GM12891 (cell line): ENCODE data around the gene UBE2D3.

Source experiments
- DNase-seq: peaks from one replicate; pipeline ENCODE4 v3.0.0; 2011; ENCODE audit warnings: low spot score; ENCODE audit not compliant: insufficient read length
- FAIRE-seq: peaks from 2 replicates; lab custom pipeline; 2011; peaks lifted over from hg19 to GRCh38; lab: Jason Lieb, UNC
- PAX5 ChIP-seq: IDR thresholded peaks from 2 replicates; pipeline ENCODE4 v1.6.1; 2011; ENCODE audit warnings: low read length, moderate library complexity, mild to moderate bottlenecking; ENCODE audit not compliant: insufficient read depth, severe bottlenecking
- POLR2A ChIP-seq: IDR thresholded peaks from 2 replicates; pipeline ENCODE4 v1.6.1; 2011; ENCODE audit warnings: low read depth, low read length, control low read depth
- POLR2AphosphoS5 ChIP-seq: IDR thresholded peaks from 2 replicates; pipeline ENCODE4 v1.6.1; 2011; ENCODE audit warnings: low read depth, low read length, control low read depth
- POU2F2 ChIP-seq: IDR thresholded peaks from 2 replicates; pipeline ENCODE4 v1.6.1; 2011; ENCODE audit warnings: low read depth, mild to moderate bottlenecking, control low read depth, low read length, moderate library complexity
- SPI1 ChIP-seq: IDR thresholded peaks from 2 replicates; pipeline ENCODE4 v1.6.1; 2011; ENCODE audit warnings: low read depth, low read length, control low read depth
- TAF1 ChIP-seq: IDR thresholded peaks from 2 replicates; pipeline ENCODE4 v1.6.1; 2011; ENCODE audit warnings: low read depth, low read length, control low read depth

The UBE2D3 gene

DNA sequence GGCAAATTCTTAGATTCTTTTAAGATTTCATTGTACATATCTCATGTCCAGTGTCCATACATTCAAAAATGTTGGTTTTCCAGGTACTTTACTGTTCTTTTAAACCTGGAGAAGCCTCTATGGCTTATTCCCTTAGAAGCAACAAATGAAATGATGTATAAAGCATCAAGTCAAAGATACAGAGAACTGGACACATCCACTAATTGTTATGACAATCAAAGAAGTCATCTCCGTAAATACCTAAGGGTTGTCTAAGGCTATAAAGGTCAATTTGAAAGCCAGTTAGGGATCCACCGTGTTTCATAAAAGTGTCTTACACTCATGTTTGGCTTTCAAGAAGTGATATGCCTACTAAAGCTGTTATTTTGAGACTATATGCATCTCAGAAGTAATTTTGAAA, 32.4 kb downstream of the UBE2D3 start:
- DNase-seq (no peak), FAIRE-seq (no peak)
- TF ChIP-seq SPI1 (no peak), POLR2AphosphoS5 (no peak), POU2F2 (no peak), PAX5 (no peak), POLR2A (no peak), TAF1 (no peak)

DNA sequence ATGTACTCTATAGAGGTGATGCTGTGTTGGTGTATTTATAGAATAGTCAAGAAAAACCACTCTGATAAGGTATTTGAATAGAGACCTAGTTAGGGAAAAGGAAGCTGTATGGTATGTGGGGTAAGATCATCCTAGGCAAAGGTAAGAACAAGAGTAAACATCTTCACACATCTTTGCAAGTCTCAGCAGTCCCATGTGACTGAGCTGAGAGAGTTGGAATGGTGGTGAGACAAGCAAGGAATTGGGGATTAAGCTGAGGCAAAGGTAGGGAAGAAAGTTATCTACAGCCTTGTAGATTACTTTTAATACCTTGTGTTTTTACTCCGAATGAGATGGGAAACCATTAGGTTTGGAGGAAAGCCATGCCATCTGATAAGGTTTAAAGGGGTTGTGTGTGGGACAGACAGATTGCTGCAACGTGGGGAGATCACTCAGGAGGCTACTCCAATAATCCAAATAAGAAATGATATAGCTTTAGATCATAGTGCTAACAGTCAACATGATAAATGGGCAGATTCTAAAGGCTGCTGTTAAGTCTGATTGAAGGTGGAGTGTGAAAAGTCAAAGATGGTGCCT, 34.9 kb downstream of the UBE2D3 start:
- TF ChIP-seq PAX5 (no peak), POLR2A (peak; percentile 72), POLR2AphosphoS5 (peak; percentile 89)
- peak; percentile 47 for FAIRE-seq
- DNase-seq, result no peak

DNA sequence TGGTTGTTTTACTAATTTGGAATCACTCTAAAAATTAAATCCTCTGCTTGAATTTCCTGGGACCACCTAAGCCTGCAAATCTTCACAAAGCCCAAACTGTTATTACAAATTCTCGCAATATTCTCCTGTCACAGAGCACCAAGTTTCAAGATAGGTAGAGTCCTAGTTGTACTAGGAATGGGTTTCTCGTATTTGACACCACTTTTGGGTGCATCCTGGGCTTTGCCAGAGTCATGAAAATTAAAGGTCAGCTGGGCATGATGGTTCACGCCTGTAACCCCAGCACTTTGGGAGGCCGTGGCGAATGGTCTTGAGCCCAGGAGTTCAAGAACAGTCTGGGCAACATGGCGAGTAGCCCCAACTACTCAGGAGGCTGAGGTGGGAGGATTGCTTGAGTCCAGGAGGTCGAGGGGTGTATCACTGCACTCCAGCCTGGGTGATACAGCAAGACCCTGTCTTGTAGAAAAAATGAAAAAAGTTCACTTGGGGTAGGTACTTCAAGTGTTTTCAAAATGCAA, 36.0 kb downstream of the UBE2D3 start:
- FAIRE-seq, result no peak
- no peak for DNase-seq
- TF ChIP-seq POLR2AphosphoS5 (peak; percentile 60; the same call in 1 of the 2 replicates), POLR2A (no peak)

DNA sequence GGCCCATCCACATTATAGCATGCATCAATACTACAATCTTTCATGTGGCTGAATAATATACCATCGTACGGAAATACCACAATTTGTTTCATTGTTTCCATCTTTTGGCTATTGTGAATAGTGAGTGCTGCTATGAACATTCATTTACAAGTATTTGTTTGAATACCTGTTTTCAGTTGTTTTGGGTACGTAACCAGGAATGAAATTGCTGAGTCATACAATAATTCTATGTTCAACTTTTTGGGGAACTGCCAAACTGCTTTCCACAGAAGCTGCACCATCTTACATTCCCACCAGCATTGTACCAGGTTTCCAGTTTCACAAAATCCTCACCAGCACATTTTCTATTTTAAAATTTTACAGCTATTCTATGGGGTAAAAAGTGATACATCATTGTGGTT, 38.0 kb downstream of the UBE2D3 start:
- DNase-seq (no peak), FAIRE-seq (peak; percentile 16)
- TF ChIP-seq POLR2AphosphoS5 (no peak), SPI1 (peak; percentile 44)

DNA sequence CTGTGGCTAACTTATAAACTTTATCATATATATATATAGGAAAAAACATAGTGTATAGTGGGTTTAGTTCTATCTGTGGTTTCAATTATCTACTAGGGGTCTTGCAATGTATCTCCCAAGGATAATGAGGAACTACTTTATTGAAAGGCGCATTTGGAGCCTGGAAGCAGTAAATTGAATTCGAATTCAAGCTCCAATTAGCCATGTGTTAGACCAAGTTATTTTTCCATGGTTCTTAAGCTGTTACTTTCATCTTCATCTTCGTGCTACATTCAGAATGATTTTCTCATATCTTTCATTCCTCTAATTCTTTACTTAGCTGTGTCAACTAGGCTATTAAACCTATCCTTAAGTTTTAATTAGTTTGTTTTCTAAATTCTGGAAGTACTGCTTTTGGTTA, 39.4 kb downstream of the UBE2D3 start:
- TF ChIP-seq POLR2A (no peak), POLR2AphosphoS5 (no peak), POU2F2 (no peak), TAF1 (no peak), SPI1 (no peak), PAX5 (no peak)
- DNase-seq (no peak), FAIRE-seq (no peak)

DNA sequence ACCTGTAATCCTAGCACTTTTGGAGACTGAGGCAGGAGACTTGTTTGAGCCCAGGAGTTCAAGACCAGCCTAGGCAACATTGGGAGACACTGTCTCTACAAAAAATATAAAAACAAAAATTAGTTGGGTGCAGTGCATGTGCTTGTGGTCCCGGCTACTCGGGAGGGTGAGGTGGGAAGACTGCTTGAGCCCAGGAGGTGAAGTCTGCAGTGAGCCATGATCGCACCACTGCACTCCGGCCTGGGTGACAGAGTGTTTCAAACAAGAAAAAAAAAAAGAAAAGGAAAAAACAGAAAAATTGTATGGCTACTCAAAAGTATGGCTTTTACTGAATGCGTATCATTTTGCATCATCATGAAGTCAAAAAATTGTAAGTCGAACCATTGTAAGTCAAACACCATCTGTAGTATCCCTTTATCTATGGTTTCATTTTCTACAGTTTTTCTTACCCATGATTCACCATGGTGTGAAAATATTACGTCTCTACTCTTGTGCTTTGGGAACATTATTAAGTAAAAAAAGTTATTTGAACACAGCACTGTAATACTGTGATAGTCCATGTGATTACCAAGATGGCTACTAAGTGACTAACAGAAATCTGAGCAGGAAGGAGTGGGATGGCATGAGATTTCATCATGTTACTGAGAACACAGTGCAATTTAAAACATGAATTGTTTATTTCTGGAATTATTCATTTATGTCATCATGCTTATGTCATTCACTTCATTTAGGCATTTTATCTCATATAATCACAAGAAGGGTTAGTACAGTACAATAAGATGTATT, 40.1 kb downstream of the UBE2D3 start:
- FAIRE-seq (no peak), DNase-seq (no peak)
- TF ChIP-seq TAF1 (no peak), POU2F2 (no peak), POLR2AphosphoS5 (no peak), SPI1 (no peak), PAX5 (no peak), POLR2A (no peak)

DNA sequence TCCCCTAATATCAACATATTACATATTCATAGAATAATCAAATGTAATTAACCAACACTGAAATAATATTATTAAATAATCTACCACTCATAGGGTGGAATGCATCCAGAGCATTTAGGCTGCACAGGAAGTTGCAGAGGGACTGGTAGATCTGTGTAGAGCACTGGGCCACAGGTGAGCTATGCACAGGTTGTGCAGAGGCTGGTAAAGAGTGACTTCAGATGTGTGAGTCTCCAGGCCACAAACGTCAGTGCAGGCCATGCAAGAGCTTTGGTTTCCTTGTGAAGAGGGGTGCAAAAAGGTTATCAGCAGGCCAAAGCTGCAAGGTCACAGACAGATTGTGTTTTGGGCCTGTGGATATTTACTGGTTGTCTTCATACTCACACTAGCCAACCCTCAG, 41.1 kb downstream of the UBE2D3 start:
- FAIRE-seq (no peak), DNase-seq (no peak)
- TF ChIP-seq POLR2AphosphoS5 (no peak), PAX5 (no peak), POLR2A (no peak), SPI1 (no peak), TAF1 (no peak), POU2F2 (no peak)

DNA sequence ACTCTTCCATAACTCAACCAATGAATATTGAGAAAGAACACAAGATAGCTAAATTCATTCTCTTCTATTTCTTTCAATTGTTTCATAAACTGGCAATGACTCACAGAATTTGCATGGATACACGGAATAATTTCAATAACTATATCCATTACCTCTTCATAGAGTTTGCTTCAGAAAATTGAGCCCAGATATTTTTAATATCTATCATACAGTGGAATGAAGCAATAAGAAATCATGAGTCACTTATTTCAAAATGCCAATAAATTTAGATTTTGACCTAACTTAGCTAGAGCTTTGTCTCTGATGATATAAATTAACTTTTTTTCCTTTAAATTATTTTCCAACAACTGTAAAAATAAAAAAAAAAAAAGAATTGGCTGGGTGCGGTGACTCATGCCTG, 44.3 kb downstream of the UBE2D3 start:
- no peak for FAIRE-seq
- DNase-seq, result no peak
- no peak for TF ChIP-seq TAF1
- no peak for TF ChIP-seq POU2F2
- no peak for TF ChIP-seq PAX5
- no peak for TF ChIP-seq SPI1
- TF ChIP-seq POLR2AphosphoS5, result no peak
- no peak for TF ChIP-seq POLR2A

DNA sequence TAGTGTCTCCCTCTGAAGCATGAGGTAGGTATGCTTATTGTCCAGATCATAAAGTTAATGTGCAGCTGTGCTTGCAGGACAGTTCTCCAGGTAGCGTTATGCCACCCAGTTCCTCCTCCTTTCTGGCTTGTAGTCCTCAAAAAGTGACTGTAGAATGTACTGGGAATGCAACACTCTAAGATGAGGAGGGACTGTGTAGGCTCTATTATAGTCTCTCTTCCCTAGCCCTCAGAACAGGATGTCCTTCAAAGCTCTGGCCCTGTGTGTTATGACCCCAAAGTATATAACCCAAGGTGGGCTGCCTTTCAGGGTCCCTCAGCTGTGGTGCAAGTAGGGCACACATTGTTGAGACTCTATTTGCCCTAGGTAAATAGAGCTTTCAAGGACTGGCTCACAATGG, 45.8 kb downstream of the UBE2D3 start:
- FAIRE-seq (no peak), DNase-seq (no peak)
- TF ChIP-seq POLR2A, result no peak
- no peak for TF ChIP-seq SPI1
- TF ChIP-seq POLR2AphosphoS5, result no peak
- no peak for TF ChIP-seq POU2F2
- no peak for TF ChIP-seq PAX5
- TF ChIP-seq TAF1, result no peak

DNA sequence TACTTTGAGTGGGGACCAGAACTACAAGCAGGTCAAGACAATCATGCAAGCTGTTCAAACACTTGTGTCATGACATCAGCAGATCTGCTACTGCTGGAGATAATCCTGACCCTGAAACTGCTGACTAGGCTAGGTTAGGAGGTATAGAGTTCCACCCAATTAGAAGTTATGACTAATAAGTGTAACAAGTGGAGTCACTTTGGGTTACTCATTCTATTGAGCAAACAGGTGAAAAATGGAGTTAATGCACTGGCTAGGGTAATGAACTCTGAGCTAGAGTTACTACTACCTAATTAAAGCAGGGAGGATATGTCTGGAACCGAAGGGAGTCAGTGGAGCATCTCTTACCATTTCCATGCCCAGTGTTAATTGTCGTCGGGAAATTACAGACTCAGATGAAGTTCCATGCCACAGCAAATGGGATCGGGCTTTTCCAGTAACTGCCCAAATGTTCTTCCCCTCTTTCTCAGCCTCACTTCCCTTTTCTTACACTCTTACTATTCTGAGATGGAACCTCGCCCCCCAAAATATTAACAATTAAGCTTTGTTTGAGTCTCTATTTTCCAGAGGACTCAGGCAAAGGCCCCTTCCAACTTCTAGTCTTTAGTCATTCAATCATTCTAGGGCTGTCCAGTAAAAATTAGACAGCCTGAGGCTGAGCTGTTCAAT, 46.7 kb downstream of the UBE2D3 start:
- FAIRE-seq, result peak; percentile 66
- no peak for DNase-seq
- TF ChIP-seq SPI1 (peak; percentile 68), TAF1 (no peak), POLR2A (no peak), POU2F2 (no peak)
